GM21576 (cell line): ENCODE results near the gene HPCAL4.
A peak's percentile ranks its signal among the peaks of the same experiment; 100 is the strongest.

Experiments
- ATAC-seq: cut with Tn5 transposase; IDR thresholded peaks from one replicate; pipeline ENCODE4 v1.9.1; 2021; ENCODE audit warnings: mild to moderate bottlenecking, moderate library complexity; ENCODE audit not compliant: unreplicated experiment

The HPCAL4 gene

GRCh38 chr1:39691383-39692151, at the start of gene HPCAL4:
Gene HPCAL4, minus strand, starts transcription at chr1:39691433. Its CDS starts 6,830 bp downstream, at chr1:39684603.
- ATAC-seq = peak; percentile 63

GRCh38 chr1:39738622-39739366, 47.6 kb upstream of the HPCAL4 start, which contains the start of gene PPIE:
Gene PPIE, plus strand, starts transcription at chr1:39738882. Its CDS starts 19 bp downstream, at chr1:39738901.
- peak; percentile 81 for ATAC-seq

- no peak for ATAC-seq
Observed at GRCh38 chr1:39737546-39738169, 46.4 kb upstream of the HPCAL4 start.

GRCh38 chr1:39735731-39736130, 44.5 kb upstream of the HPCAL4 start:
- ATAC-seq = no peak

GRCh38 chr1:39733161-39733560, 41.9 kb upstream of the HPCAL4 start:
- ATAC-seq = no peak

- ATAC-seq = no peak
Observed at GRCh38 chr1:39732730-39733129, 41.5 kb upstream of the HPCAL4 start.

- ATAC-seq = no peak
Observed at GRCh38 chr1:39729842-39730241, 38.6 kb upstream of the HPCAL4 start.

GRCh38 chr1:39729030-39729429, 37.8 kb upstream of the HPCAL4 start:
- no peak for ATAC-seq

- ATAC-seq = no peak
Observed at GRCh38 chr1:39727932-39728317, 36.7 kb upstream of the HPCAL4 start.

- ATAC-seq = no peak
Observed at GRCh38 chr1:39727221-39727931, 36.1 kb upstream of the HPCAL4 start.

GRCh38 chr1:39726600-39726999, 35.4 kb upstream of the HPCAL4 start:
- ATAC-seq = no peak

- no peak for ATAC-seq
Observed at GRCh38 chr1:39722495-39722894, 31.3 kb upstream of the HPCAL4 start.

GRCh38 chr1:39721664-39722063, 30.4 kb upstream of the HPCAL4 start:
- ATAC-seq = no peak

GRCh38 chr1:39720094-39720999, 29.1 kb upstream of the HPCAL4 start:
- ATAC-seq = no peak

GRCh38 chr1:39717809-39718208, 26.6 kb upstream of the HPCAL4 start:
- ATAC-seq = no peak

- ATAC-seq = no peak
Observed at GRCh38 chr1:39713557-39713956, 22.3 kb upstream of the HPCAL4 start.

GRCh38 chr1:39711966-39712340, 20.7 kb upstream of the HPCAL4 start:
- ATAC-seq = no peak

- ATAC-seq = no peak
Observed at GRCh38 chr1:39711104-39711965, 20.1 kb upstream of the HPCAL4 start.

- no peak for ATAC-seq
Observed at GRCh38 chr1:39707506-39707905, 16.3 kb upstream of the HPCAL4 start.
